Anterior cingulate cortex (tissue), 58 donors: ENCODE measurements around the gene PVRIG.
"Not testable (repeated sequence)": the region's sequence is repeated elsewhere in the genome, so short reads cannot be mapped to it uniquely, and the experiment has no call there.

Source experiments
- DNase-seq, 58 donors: peaks; one replicate each; lab custom pipeline; 2025; lab: John Stamatoyannopoulos, UW

Gene PVRIG

DNA sequence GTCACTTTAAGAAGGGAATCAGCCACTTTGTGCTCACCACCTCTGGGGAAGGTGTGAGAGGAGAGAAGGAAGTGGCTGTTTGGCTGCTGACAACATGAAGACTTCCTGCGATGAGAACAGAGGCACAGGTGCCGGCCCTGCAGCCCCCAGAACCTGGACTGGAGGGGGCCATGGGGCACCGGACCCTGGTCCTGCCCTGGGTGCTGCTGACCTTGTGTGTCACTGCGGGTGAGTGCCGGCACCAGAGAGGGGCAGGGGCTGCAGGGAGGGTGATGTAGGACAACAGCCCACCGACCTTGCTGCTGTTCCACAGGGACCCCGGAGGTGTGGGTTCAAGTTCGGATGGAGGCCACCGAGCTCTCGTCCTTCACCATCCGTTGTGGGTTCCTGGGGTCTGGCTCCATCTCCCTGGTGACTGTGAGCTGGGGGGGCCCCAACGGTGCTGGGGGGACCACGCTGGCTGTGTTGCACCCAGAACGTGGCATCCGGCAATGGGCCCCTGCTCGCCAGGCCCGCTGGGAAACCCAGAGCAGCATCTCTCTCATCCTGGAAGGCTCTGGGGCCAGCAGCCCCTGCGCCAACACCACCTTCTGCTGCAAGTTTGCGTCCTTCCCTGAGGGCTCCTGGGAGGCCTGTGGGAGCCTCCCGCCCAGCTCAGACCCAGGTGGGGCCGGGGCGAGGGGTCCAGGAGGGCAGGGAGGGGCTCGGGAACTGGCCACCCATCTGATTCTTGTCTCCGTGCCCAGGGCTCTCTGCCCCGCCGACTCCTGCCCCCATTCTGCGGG lies at the start of gene PVRIG:
Gene PVRIG (plus strand): TSS at position 149 of the 785 bp plus-strand sequence. CDS start 22 bp downstream, at position 171.
- not testable (repeated sequence) for DNase-seq

DNA sequence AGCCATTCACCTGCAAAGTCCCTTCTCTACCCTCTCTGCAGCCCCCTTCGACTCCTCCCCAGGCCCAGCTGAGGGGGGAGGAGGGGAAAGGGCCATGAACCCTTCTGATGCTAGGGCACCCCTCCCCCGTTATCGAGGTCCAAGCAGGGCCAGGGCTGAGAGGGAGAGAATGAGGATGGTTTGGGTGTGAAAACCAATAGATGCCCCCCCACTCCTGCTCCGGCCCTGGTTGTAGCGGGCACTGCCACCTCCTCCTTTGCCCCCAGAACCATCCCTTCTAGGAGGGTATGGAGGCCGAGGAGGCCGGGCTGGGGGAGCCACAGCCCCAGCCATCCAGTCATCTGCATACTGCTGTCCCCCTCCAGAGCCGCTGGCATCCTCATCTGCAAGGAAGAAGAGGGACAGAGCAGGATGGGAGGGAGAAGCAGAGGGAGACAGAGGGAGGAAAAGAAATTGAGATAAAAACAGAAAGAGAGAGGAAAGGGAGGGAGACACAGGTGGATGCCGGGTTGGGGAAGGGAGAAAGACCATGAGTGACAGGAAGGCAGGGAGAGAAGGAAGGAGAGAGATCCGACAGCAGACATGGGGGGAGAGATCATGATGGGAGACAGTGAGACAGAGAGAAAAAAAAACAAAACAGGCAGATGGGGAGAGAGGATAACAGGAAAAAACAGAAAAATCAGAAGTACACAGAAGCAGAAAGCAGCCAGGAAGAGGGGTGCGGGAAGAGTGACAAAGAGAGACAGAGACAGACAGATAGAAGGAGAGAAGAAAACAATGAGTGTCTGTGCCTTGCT lies 49.5 kb upstream of the PVRIG start:
- no peak for DNase-seq

DNA sequence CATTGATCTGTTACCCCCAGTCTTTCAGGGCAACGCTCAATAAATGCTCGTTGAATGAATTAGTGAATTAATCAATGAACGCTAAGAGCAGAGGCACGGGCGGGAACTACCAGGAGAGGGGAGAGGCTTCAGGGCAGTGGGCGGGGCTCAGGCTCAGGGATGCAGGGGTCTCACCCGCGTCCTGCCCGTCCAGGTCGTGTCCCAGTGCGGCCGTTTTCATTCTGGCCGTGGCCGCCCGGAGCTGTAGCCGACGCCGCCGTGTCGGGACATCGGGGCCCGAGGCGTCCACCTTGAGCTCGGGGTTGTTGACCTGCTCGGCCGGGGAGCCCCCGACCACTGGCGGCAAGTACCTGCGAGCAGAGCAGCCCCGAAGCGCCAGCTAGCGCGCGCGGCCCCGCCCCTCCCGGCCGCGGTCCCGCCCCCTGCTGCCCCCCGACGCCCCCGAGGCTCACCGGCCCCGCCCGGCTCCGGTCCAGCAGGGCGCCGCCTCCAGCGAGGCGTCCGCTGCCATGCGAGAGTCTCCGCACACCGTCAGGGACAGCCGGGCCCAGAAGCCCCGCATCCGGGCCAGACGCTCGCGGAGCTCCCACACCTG lies 48.6 kb upstream of the PVRIG start:
- no peak for DNase-seq

DNA sequence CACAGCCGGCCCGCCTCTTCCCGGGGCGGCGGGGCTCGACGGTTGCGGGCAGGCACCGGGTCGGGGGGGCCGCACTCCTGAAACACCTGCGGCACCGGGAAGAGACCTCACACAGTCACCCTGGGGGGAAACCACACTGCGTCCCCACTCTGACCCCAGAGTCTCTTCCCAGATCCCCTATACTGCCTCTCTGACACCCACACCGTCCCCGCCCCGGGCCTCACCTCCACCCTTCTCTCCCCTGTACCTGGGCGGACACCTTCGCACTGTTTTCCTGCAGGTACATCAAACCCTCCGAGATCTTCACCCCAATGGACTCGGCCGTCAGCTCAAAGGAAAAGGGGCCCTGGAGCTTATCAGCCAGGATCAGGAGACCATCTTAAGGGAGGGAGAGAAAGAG lies 47.9 kb upstream of the PVRIG start:
- no peak for DNase-seq

DNA sequence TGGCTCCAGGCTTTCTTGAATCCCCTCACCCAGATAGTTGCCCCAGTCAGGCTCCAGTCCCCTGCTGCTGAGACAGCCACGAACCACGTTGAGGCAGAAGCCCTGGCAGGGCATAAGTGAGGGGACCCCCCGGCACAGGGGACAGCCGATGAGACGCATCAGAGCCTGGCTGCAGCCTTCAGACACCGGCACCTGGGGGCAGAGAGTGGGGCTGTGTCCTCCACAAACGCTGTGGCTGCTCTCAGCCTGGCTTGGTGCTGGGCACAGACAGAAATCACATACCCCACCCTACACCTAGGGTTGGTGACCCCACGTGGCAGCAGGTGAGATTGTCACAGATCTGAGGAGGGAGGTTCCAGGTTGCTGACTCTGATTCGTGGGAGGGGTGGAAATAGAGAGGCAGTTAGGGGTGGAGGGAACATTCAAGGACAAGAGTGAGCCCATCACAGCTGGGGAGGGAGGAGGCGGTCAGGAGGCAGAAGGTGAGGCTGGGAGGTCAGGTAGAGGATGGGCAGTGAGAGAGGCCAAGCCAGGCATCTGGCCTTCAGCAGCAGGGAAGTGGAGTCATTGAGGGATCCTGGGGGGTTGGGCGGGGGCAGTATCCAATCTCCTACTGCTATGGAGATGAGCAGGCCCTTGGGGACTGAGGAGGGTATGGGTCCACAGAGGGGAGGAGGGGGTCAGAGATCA lies 45.8 kb upstream of the PVRIG start:
- DNase-seq = no peak

DNA sequence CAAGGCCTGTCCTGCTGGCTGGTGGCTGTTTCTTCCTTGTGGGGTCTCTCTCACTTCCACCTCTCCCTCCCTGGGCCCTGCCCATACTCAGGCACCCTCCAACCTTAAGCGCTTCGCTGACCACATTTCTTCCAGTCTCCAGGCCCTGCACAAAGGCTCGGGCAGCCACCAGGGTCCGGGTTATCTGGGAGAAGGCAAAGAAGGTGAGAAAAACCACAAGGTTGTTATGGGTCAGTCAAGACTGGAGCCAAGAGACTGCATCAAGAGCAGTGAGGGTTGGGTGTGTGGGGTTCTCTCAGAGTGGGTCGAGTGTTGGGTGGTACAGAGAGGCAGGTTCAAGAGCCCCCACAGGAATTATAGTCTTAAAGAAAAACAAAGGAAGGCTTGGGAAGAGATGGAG lies 45.2 kb upstream of the PVRIG start:
- no peak for DNase-seq

DNA sequence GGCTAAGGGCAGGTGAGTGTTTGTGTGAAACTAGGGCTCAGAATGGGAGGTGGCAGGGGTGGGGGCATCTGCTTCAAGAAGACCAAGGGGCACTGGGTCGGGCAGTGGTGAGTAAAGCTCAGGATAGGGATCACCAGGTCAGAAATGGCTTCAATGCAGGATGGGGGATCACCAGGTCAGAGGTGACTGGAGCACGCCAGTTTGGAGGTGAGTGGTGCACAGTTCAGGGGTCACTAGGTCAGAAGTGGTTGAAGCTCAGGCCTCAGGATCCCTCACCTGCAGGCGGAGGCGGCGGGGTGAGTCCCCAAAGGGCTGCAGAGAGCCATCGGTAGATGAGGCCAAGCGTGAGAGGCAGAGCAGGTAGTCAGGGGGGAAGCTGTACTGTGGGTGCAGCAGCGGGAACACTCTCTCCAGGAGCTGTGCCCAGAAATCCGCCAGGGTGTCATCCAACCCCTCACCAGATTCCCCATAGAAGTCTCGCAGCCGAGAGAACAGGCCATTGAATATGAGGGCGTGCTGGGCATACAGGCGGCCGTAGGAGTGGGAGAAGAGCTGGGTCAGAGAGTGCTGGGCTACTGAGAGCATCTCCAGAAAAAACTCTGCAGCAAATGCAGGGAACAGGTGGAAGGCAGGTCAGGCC lies 44.3 kb upstream of the PVRIG start:
- no peak for DNase-seq

DNA sequence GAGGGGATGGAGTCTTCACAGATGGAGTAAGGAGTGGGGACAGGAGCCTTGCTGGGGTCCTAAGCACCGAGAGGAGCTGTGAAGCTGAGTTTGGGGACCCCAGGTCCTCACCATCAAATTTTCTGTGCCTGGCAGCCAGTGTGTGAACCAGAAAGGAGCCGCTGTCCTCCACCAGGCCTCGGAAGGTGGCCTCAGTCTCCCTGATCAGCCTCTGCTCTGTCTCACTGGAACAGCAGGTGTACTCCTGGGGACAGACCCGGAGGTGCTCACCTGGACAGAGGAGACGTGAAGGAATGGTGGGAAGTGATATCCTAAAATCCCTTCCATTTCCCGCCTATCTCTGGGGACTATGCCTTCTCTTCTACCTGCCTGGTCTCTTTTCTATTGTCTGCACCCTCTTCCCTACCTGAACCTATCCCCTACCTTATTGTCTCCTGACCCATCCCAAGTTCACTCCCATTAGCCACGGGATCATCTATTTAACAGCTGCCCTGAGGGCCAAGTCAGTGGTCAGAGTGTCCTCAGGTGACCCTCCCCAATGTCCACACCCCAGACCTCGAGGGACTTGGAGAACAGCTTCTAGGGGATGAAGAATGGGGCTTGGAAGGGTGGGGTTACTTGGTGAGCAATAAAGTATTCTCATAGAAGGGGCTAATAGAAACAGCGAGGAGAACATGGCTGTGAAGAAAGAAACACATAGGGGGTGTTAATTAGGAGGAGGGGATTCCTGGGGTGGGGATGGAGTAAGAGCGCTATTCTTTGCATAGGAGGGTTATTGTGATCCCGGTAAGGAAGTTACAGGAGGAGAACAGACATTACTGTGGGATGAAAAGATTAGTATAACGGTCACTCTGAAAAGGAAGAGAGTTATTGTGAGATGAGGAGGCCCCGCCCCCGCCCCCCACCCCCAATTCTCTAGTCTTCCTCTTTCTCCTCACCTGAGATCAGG lies 43.4 kb upstream of the PVRIG start:
- DNase-seq = no peak

DNA sequence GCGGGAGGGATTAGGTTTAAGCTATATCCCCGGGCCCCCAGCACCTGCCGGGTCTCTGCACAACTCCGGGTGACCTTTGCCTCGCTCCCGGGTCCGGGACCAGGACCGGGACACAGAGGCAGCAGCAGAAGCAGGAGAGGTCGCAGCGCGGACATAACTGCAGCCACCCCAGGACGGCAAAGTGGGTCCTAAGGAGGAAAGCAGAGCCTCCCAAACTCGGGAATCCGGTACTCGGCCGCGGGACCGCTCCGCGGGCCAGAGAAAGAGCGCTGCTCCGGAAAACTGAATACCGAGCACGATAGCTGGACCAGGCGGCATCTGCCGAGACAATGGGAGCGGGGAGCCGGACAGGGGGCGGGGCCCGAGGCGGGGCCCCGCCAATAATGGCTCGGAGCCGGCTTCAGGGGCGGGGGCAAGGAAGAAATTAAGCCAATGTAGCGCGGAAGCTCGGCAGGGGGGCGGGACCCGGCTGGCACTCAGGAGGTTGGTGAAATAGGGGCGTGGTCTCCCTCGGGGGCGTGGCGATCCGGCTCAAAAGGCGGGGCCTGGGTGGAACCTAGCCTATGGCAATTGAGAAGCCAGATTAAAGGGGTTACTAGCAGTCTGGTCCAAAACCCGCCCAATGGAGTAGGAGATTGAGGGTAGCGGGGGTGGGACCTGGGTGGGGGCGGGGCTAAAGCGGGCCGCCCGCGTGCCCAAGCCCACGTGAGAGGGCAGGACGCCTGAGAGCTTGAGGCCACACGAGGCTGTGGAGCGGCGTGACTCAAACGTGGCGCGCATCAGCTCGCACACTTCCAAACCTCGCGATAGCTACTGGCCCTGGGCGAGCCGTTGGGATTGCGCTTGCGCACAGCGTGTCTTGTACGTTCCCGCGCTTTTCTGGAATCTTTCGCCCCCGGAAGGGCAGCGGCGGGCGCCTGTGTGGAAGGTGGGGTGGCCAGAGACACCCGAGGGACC lies 42.4 kb upstream of the PVRIG start, which contains the start of the genes GPC2 and STAG3:
Gene GPC2 (minus strand): TSS at position 337 of the 957 bp plus-strand sequence. CDS start 182 bp downstream, at position 155.
Gene STAG3 (plus strand): TSS at position 874 of the 957 bp plus-strand sequence. CDS start 2,639 bp downstream, outside the sequence.
- DNase-seq = peak in 56 of 58 donors; percentile 31 to 92 (median 86)

DNA sequence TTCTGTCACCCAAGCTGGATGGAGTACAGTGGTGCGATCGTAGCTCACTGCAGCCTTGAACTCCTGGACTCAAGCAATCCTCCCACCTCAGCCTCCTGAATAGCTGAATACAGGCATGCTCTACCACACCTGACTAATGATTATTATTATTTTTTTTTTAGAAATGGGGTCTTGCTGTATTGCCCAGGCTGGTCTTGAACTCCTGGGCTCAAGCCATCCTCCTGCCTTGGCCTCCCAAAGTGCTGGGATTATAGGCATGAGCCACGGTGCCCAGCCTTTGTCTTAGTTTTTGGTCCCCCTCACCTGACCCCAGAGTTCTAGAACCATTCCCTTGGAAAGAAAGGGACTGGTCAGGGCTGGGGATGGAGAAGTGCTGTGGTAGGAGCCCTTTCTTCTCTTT lies 39.7 kb upstream of the PVRIG start:
- not testable (repeated sequence) for DNase-seq

DNA sequence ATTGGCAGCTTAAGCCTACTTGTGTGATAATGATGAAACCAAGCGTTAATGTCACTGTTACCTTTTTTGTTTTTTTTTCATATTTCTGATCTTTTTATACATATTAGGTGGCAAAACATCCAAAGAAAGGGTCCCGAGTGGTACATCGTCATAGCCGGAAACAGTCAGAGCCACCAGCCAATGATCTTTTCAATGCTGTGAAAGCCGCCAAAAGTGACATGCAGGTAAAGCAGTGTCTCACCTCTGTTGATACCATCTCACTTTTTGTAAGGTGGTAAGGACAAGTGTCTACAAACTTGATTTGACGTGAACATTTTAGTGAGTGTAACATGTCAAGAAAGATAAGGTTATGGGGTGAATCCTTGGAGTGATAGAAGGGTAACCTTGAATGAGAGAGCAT lies 37.1 kb upstream of the PVRIG start:
- not testable (repeated sequence) for DNase-seq

DNA sequence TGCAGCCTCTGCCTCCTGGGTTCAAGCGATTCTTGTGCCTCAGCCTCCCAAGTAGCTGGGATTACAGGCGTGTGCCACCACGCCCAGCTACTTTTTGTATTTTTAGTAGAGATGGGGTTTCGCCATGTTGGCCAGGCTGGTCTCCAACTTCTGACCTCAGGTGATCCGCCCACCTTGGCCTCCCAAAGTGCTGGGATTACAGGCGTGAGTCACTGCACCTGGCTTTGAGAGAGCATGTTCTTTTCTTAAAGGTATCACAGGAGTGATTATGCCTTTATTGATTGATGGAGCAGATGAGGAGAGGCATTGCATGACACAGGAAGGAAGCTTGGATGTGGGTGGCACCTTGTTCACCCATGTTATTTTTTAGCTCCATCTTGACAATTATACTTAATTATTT lies 36.7 kb upstream of the PVRIG start:
- not testable (repeated sequence) for DNase-seq

DNA sequence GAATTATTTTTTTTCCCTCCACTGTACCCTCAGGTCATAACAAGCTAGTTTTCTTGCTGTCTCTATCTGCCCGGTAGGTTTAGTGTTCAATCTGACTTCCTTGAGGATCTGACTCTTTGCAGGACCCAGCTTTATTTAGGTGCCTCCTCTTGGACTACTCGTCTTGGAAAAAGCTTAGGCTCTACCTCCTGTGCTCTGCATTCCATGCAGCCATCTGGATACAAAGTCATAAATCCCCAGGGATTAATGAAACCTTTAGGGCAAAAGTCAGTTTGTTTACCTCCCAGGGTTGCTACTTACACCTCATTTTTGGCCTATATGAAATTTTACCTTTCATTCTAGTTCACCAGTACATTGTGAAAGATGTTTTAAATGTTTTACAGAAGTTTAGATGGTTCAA lies 34.0 kb upstream of the PVRIG start:
- no peak for DNase-seq

DNA sequence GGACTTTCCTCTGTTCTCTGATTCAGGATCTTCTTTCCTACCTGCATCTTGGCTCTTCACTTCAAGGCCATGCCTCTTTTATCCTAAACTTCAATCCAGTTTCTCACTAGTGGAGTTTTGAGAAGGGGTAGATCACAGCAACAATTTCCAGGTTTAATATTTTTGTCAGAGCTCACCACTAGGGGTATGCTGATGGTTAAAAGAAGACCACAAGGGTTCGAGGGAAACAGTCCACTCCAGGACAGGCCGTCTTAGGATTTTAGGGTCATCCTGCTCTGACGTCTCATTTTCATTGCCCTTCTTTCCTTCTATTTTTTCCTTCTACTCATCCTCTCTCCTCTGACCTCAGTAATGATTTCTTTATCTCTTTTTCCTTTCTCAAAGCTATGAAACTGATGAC lies 30.7 kb upstream of the PVRIG start:
- no peak for DNase-seq

DNA sequence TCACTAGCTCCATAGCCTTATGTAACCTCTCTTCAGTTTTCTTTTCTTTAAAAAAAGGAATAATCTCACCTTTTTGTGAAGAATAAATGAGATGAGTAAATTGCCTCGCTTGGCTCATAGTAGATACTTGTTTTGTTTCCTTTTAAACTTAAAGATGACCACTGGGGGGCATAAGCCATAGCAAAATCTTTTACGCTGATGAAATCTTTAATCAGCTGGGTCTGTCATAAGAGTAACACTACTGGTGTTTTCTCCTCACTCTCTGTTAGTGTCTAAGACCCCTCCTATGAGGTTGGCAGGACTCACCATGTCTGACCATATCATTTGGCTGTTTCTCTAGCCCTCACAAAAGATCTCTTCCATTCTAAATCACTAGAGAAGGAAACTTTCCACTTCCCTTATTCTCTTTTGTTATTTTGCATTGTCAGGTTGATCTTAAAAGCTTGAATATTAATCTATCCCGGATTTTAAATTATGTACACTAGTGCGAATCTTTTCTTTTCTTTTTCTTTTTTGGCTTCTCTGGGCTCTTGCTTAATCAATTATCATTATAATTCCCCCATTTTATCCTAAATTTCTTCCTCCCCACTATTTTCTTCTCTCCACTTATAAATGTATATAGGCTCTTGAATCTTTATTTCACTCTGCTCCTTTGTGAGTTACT lies 29.6 kb upstream of the PVRIG start:
- no peak for DNase-seq

DNA sequence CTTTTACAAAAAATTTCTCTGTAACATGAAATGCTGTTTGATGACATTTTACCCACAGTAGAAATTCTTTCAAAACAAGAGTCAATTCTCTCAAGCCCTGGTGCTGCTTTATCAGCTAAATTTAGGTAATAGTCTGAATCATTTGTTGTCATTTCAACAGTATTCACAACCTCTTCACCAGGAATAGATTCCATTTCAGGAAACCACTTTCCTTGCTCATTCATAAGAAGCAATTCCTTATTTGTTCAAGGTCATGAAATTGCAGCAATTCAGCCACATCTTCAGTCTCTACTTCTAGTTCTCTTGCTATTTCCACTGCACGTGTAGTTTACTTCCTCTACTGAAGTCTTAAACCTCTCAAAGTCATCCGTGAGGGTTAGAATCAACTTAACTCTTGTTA lies 28.0 kb upstream of the PVRIG start:
- no peak for DNase-seq

DNA sequence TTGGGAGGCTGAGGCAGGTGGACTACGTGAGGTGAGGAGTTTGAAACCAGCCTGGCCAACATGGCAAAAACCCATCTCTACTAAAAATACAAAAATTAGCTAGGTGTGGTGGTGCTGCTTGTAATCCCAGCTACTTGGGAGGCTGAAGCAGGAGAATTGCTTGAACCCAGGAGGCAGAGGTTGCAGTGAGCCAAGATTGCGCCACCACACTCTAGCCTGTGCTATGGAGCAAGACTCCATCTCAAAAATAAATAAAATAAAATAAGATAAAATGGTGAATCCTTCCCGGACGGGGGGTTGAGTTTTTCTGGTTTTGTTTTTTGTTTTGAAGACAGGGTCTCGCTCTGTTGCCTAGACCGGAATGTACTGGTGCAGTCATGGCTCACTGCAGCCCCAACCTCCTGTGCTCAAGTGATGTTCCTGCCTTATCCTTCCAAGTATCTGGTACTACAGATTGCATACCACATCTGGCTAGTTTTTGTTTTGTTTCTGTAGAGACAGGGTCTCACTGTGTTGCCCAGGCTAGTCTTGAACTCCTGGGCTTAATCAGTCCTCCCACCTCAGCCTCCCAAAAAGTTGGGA lies 27.4 kb upstream of the PVRIG start:
- DNase-seq = not testable (repeated sequence)
